CD4-positive, alpha-beta T cell treated with Interleukin-15 for 1 hour (primary cell): ENCODE measurements around the gene ACTMAP.

Source experiments
- DNase-seq: peaks from one replicate; pipeline ENCODE4 v3.0.0-alpha.2; 2020

The ACTMAP gene

DNA sequence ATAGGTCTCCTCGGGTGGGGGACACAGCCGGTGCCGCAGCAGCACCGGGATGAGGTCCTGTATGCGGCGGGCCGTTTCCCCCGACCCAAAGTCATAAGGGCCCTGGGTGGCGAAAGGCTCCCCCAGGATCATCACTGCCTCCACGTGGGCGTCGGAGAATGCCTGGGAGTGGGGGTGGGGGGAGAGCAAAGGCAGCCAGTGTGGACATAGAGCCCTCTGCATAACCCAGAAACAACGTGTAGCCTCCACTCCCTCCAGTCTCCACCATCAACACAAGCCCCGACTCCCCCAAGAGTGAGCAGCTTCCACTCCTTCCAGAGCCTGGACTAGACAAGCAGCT lies 58.1 kb downstream of the ACTMAP start:
- DNase-seq = no peak

DNA sequence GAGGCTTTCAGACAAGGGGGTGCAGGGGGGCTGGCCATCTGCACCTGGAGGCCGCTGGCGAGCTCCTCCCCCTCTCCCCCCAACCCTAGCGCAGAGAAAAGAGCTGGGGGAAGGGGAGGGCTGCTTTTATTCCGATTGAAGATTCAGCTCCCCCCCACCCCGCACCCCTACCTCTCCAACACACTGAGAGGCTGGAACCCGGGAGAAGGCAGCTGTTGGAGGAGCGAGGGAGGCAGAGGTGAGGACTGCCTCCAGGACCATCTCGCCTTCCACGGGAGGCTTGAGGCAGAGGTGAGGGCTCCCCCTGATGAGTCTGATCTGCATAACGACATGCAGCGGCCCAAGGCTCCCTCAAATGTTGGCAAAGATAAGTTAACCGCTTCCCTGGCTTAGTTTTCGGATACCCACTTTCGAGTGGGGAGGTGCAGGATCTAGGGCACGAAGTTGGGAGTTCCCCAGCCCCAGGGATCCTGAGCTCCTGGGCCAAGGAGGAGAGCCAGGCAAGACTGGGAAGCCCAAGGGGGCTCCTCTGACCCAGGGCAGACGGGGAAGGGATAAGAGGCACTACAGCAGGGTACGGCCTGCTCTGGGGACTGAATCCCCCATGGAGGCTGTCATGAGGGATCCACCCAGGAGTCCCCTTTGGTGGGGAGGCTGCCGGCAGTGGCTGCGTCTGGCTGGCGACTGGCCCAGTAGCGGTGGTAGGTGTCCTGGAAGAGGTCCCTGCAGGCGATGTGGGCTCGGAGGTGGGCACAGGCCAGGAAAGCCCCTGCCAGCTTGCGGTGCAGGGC lies 58.7 kb downstream of the ACTMAP start:
- no peak for DNase-seq
